Measurements from ENCODE around the gene AHNAK. TPM values are rescaled to one million over a fixed set of nuclear protein-coding genes. Genes with fewer than 3 reads are reported as not detected.

Gene AHNAK
- total RNA-seq, 1 donor from 2014 or later = 27.2 TPM

DNA sequence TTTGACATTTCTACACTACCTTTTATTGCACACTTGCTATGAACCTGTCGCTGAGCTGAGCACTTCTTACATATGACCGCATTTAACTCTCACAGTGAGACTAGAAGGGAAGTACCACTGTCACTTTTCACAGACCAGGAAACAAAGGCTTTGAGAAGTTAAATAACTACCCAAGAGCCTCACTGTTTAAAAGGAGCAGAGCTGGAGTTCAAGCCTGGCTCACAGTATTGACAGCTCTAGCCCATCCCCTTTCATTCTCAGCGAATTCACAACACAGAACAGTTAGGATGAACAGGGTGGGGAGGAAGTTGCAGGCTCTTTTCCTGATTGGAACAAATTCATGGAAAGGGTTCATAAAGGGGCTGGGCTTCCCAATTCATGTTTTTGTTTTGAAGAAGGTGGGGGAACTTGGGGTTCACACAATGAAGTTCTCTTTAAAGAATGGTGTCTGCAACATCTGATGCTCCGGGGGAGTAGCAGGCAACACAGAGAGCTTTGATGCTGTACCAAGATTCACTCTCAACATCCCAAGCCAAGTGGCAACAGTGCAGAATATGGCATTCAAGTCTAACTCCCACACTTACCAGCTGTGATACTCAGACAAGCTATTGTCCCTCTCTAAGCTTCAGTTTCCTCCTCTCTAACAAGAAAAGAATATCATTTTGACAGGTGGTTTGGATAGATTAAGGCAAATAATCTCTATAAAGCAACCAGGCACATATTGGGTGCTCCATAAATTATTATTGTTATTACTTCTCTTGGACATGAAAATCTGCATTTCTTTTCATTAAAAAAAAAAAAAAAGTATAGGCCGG is 110.6 kb downstream of the AHNAK start:
- Mint-ChIP-seq H3K9me3 (ENCODE audit: low read depth) (no peaks in the 10 kb centered on the region), H3K36me3 (ENCODE audit: insufficient read depth) (no peaks in the 10 kb centered on the region), H3K27ac (no peak overlapping the region), H3K4me3 (ENCODE audit: low read depth) (no peak overlapping the region), H3K27me3 (no peaks in the 10 kb centered on the region), H3K4me1 (ENCODE audit: low read depth) (peaks cover 8% of the 10 kb centered on the region)
- TF ChIP-seq, protein P1, sequence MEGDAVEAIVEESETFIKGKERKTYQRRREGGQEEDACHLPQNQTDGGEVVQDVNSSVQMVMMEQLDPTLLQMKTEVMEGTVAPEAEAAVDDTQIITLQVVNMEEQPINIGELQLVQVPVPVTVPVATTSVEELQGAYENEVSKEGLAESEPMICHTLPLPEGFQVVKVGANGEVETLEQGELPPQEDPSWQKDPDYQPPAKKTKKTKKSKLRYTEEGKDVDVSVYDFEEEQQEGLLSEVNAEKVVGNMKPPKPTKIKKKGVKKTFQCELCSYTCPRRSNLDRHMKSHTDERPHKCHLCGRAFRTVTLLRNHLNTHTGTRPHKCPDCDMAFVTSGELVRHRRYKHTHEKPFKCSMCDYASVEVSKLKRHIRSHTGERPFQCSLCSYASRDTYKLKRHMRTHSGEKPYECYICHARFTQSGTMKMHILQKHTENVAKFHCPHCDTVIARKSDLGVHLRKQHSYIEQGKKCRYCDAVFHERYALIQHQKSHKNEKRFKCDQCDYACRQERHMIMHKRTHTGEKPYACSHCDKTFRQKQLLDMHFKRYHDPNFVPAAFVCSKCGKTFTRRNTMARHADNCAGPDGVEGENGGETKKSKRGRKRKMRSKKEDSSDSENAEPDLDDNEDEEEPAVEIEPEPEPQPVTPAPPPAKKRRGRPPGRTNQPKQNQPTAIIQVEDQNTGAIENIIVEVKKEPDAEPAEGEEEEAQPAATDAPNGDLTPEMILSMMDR (IDR thresholded peaks at IDR 0.05; ENCODE audit: unreplicated experiment) = no peak
- DNase-seq (ENCODE audit: low spot score, unreplicated experiment) = no peak

- Mint-ChIP-seq H3K4me3 (ENCODE audit: low read depth) (no peak overlapping the region), H3K36me3 (ENCODE audit: insufficient read depth) (no peaks in the 10 kb centered on the region), H3K27ac (no peak overlapping the region), H3K27me3 (no peaks in the 10 kb centered on the region), H3K9me3 (ENCODE audit: low read depth) (no peaks in the 10 kb centered on the region), H3K4me1 (ENCODE audit: low read depth) (peaks cover 8% of the 10 kb centered on the region)
- DNase-seq (ENCODE audit: low spot score, unreplicated experiment) = no peak
- TF ChIP-seq, protein P1 (IDR thresholded peaks at IDR 0.05; ENCODE audit: unreplicated experiment) = no peak
Observed at GRCh38 chr11:62433904-62434276, 112.7 kb downstream of the AHNAK start.

DNA sequence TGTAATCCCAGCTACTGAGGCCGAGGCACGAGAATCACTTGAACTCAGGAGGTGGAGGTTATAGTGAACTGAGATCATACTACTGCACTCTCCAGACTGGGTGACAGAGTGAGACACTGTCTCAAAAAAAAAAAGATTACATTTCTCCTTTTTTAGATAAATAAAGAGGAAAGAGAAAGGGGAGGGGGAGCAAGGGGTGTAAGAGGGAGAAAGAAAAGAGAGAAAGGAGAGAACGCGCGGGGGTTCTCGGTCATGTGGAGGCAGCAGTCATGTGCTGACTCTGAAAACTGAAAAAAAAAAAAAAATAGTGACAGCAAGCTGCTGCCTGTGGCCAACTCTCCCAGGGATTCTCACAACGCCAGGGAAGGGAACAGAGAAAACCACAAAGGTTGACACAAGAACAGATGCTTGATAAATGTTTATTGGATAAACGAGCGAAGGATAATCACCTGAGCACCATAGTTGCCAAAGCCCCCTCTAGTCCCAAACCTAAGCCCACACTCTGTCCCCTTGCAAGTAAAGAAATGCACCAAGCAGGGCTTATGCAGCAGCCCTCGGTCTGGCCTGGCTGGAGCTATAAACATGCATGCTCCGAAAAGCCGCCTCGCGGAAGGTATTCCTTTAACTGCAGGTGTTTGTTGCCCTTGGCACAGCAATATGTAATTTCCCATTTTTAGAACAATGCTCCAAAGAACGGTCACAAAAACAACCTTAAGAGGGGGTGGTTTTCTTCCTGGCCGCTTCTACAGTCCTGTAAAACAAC is 113.3 kb downstream of the AHNAK start:
- TF ChIP-seq, protein P1 (IDR thresholded peaks at IDR 0.05; ENCODE audit: unreplicated experiment) = no peak
- Mint-ChIP-seq H3K27ac (no peak overlapping the region), H3K4me1 (ENCODE audit: low read depth) (peaks cover 9% of the 10 kb centered on the region), H3K27me3 (no peaks in the 10 kb centered on the region), H3K9me3 (ENCODE audit: low read depth) (no peaks in the 10 kb centered on the region), H3K4me3 (ENCODE audit: low read depth) (no peak overlapping the region), H3K36me3 (ENCODE audit: insufficient read depth) (no peaks in the 10 kb centered on the region)
- DNase-seq (ENCODE audit: low spot score, unreplicated experiment) = no peak

DNA sequence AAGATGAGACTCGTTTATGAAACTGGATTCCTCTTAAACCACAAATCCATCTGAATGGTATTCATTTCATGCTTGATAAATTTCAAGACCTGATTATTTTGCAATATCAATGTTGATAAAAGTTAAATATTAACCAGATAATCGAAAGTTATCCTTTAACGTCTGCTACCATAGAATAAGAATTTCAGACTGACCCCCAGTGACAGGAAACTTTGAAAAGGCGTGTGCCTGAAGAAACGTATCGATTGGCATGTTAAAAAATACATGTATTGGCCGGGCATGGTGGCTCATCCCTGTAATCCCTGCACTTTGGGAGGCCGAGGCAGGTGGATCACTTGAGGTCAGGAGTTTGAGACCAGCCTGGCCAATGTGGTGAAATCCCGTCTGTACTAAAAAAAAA is 113.9 kb downstream of the AHNAK start:
- no peaks in the 10 kb centered on the region for H3K9me3 Mint-ChIP-seq (ENCODE audit: low read depth)
- TF ChIP-seq, protein P1 (IDR thresholded peaks at IDR 0.05; ENCODE audit: unreplicated experiment) = no peak
- no peak overlapping the region for H3K4me3 Mint-ChIP-seq (ENCODE audit: low read depth)
- H3K36me3 Mint-ChIP-seq (ENCODE audit: insufficient read depth) = no peaks in the 10 kb centered on the region
- no peak overlapping the region for H3K27ac Mint-ChIP-seq
- H3K4me1 Mint-ChIP-seq (ENCODE audit: low read depth) = peaks cover 10% of the 10 kb centered on the region
- no peak for DNase-seq (ENCODE audit: low spot score, unreplicated experiment)
- no peaks in the 10 kb centered on the region for H3K27me3 Mint-ChIP-seq

DNA sequence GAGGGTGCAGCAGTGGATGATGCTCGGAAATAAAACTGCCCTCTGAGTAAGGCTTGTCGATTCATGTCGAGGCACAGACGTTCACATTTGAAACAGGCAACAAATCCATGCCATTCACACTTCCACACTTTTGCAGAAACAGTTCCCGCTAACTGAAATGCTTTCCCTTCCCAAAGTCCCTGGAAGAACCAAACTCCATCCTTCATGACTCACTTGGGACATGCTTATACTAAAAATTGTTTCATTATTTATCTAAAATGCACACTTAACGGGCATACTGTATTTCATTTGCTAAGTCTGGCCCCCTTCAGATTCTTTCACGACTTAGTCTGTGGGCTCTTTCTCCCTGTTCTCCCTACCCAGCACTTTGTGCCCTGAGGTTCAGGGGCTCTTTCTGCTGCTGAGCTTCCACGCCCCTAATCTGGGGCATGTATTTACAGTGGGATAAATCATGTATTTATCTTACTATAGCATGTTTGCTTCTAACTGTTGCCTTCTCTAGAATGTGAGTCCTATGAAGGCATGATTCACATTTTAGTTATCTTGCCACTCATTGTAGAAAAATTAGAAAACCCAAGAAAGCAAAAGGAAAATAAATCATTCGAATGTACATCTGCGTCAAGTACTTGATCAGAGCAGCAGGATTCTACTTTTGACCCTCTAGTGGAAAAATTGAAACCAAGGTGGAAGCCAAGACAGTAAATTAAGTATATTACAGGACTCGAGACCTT is 115.3 kb downstream of the AHNAK start:
- Mint-ChIP-seq H3K9me3 (ENCODE audit: low read depth) (no peaks in the 10 kb centered on the region), H3K4me1 (ENCODE audit: low read depth) (peaks cover 17% of the 10 kb centered on the region), H3K27me3 (no peaks in the 10 kb centered on the region), H3K36me3 (ENCODE audit: insufficient read depth) (no peaks in the 10 kb centered on the region), H3K27ac (no peak overlapping the region), H3K4me3 (ENCODE audit: low read depth) (no peak overlapping the region)
- DNase-seq (ENCODE audit: low spot score, unreplicated experiment) = no peak
- TF ChIP-seq, protein P1 (IDR thresholded peaks at IDR 0.05; ENCODE audit: unreplicated experiment) = no peak

All from progenitor cell of endocrine pancreas (in vitro differentiated cells).